HepG2 (cell line): ENCODE results near the gene STK32A. TPM values are rescaled to one million over a fixed set of nuclear protein-coding genes. Genes with fewer than 3 reads are reported as not detected.

Experiments used
- ATAC-seq: fragments of 200-7000 bp; cut with Tn5 transposase; 3 replicates; pipeline ENCODE4 v1.9.1; 2020; ENCODE audit warnings: mild to moderate bottlenecking, moderate library complexity
- BruUV-seq: library from RNA; stranded (reverse); fragments of 400-500 nt; replicated peaks from 2 replicates; lab custom pipeline; 2021; lab: Mats Ljungman, UMichigan
- CTCF ChIA-PET: fragments of 300-600 bp; formaldehyde crosslinking; extraction: SDS; loops from one replicate; lab custom pipeline; 2021; ENCODE audit warnings: low total read pairs, inconsistent platforms, low intra/inter-chr PET ratio; lab: Yijun Ruan, JAX
- POLR2A ChIA-PET: fragments of 350-600 bp; sonication (Branson Sonifier 250); formaldehyde crosslinking; loops from one replicate; lab custom pipeline; 2020; ENCODE audit warnings: antibody characterized with exemption, inconsistent platforms; lab: Yijun Ruan, JAX
- DNase-seq: peaks from one replicate; pipeline ENCODE4 v3.0.0-alpha.2; 2015; ENCODE audit warnings: low spot score
- FAIRE-seq: peaks from 3 replicates; lab custom pipeline; 2011; peaks lifted over from hg19 to GRCh38; lab: Jason Lieb, UNC
- H2AFZ ChIP-seq: one replicate; pipeline ENCODE4 v1.6.1; 2011; ENCODE audit warnings: low read length, inconsistent platforms
- H3K27ac ChIP-seq: fragments of 300-600 bp; 3 replicates; pipeline ENCODE4 v1.8.0; 2011; ENCODE audit warnings: mixed run types, mild to moderate bottlenecking, mixed read lengths, low read length, inconsistent platforms; ENCODE audit not compliant: insufficient read depth; ENCODE audit errors: extremely low read length
- H3K27me3 ChIP-seq, 2 experiments: fragments of 200-600 bp in 1 of 2; 2 replicates in 1 of 2; 3 replicates in 1 of 2; pipeline versions ENCODE4 v1.6.0 to v1.8.0; 2011; ENCODE audit warnings: low read length in 2 of 2, mild to moderate bottlenecking in 2 of 2, moderate library complexity in 2 of 2, inconsistent platforms in 1 of 2; ENCODE audit not compliant: insufficient read depth in 2 of 2, control insufficient read depth in 1 of 2
- H3K36me3 ChIP-seq, 2 experiments: fragments of 200-600 bp in 1 of 2; replicated peaks in 1 of 2; 2 replicates in 1 of 2; 3 replicates in 1 of 2; pipeline versions ENCODE4 v1.5.1 to v1.8.0; 2011; ENCODE audit warnings: low read length in 2 of 2, inconsistent platforms in 1 of 2; ENCODE audit not compliant: insufficient read depth in 2 of 2, control insufficient read depth in 1 of 2
- H3K4me1 ChIP-seq: 2 replicates; pipeline ENCODE4 v1.5.1; 2012; ENCODE audit warnings: low read length, inconsistent platforms; ENCODE audit not compliant: insufficient read depth
- H3K4me2 ChIP-seq: 2 replicates; pipeline ENCODE4 v1.6.0; 2011; ENCODE audit warnings: low read depth, low read length, inconsistent platforms
- H3K4me3 ChIP-seq, 3 experiments: fragments of 200-600 bp in 1 of 3; sonication (generic), shearing (Covaris generic) in 1 of 3; replicated peaks in 1 of 3; 2 replicates each; pipeline ENCODE4 v1.5.1; 2011 to 2016; ENCODE audit warnings: low read length in 3 of 3, inconsistent platforms in 2 of 3, low read depth in 2 of 3, mild to moderate bottlenecking in 2 of 3, control low read depth in 1 of 3, mixed read lengths in 1 of 3; ENCODE audit not compliant: insufficient read depth in 1 of 3
- H3K79me2 ChIP-seq: one replicate; pipeline ENCODE4 v1.6.1; 2011; ENCODE audit warnings: low read length, inconsistent platforms; ENCODE audit not compliant: insufficient read depth
- H3K9ac ChIP-seq: 2 replicates; pipeline ENCODE4 v1.6.0; 2011; ENCODE audit warnings: mild to moderate bottlenecking, low read depth, low read length, inconsistent platforms; ENCODE audit not compliant: insufficient read depth
- H3K9me3 ChIP-seq: 2 replicates; pipeline ENCODE4 v1.5.1; 2012; ENCODE audit warnings: mild to moderate bottlenecking, low read length
- H4K20me1 ChIP-seq: 2 replicates; pipeline ENCODE4 v1.6.0; 2011; ENCODE audit warnings: inconsistent platforms, mild to moderate bottlenecking, low read length, moderate library complexity; ENCODE audit not compliant: insufficient read depth
- CEBPZ ChIP-seq: IDR thresholded peaks from 2 replicates; pipeline ENCODE4 v1.6.1; 2012; ENCODE audit warnings: low read length, improper control_type of control experiment
- CHD2 ChIP-seq: IDR thresholded peaks from 2 replicates; pipeline ENCODE4 v1.6.1; 2011; ENCODE audit warnings: low read depth, low read length, improper control_type of control experiment
- GFI1 ChIP-seq: sonication (generic); formaldehyde crosslinking; IDR thresholded peaks from 2 replicates; pipeline ENCODE4 v1.5.0; 2020; ENCODE audit warnings: missing genetic modification reagents, mild to moderate bottlenecking, borderline replicate concordance
- HMGA1 ChIP-seq: sonication (generic); formaldehyde crosslinking; conservative IDR thresholded peaks from 2 replicates; pipeline ENCODE4 v1.4.0; 2020; ENCODE audit warnings: missing genetic modification reagents
- MAFG ChIP-seq: sonication (generic); formaldehyde crosslinking; IDR thresholded peaks from 2 replicates; pipeline ENCODE4 v1.5.1; 2020; ENCODE audit warnings: mild to moderate bottlenecking, missing genetic modification reagents
- SOX6 ChIP-seq, 2 experiments: fragments of 450-650 bp in 1 of 2; sonication (generic) in 1 of 2; formaldehyde crosslinking in 1 of 2; IDR thresholded peaks; 2 replicates each; pipeline versions ENCODE4 v1.4.0 to v1.6.1; 2017 to 2020; ENCODE audit warnings: antibody characterized with exemption in 1 of 2, mild to moderate bottlenecking in 1 of 2, missing genetic modification reagents in 1 of 2
- ZNF343 ChIP-seq: sonication (generic); formaldehyde crosslinking; IDR thresholded peaks from 2 replicates; pipeline ENCODE4 v1.4.0; 2020; ENCODE audit warnings: mild to moderate bottlenecking, missing genetic modification reagents
- ZSCAN21 ChIP-seq: sonication (generic); formaldehyde crosslinking; IDR thresholded peaks from 2 replicates; pipeline ENCODE4 v1.8.0; 2022; ENCODE audit warnings: mild to moderate bottlenecking, missing genetic modification reagents, moderate library complexity, borderline replicate concordance
- WGBS: methylation state at CpG from one replicate; pipeline ENCODE4 v1.1.6; 2017; ENCODE audit warnings: low lambda C conversion rate; 5-methylcytosine and 5-hydroxymethylcytosine counted together
- in situ Hi-C: cut with HindIII; loops from 2 replicates; pipeline ENCODE4 v1.10.0; 2017; ENCODE audit warnings: low pct_unique_long_range_greater_than_20kb; ENCODE audit not compliant: extremely low pct_ligation_motif_present
- intact Hi-C: fragments of 100-400 bp; cut with micrococcal nuclease; formaldehyde crosslinking; loops from one replicate; pipeline ENCODE4 v1.10.0; 2022; ENCODE audit not compliant: unreplicated experiment
- polyA plus RNA-seq, 8 experiments: library from polyadenylated mRNA; depleted of rRNA in 3 of 8; stranded (reverse) in 7 of 8; unstranded in 1 of 8; fragments of >200 nt; fragmentation: Illumina TruSeq in 4 of 8; extraction: Trizol in 4 of 8; gene quantifications; 2 replicates each; pipeline versions ENCODE4 v1.2.1 to v1.2.3, GENCODE V29; 2011 to 2016; ENCODE audit warnings: low read depth in 4 of 8, missing spikeins in 1 of 8, mixed read lengths in 1 of 8; ENCODE audit not compliant: insufficient read depth in 1 of 8
- total RNA-seq, 5 experiments: library from RNA; depleted of rRNA; stranded (reverse); fragments of >200 nt; fragmentation: Illumina TruSeq; extraction: Trizol; gene quantifications; 2 replicates each; pipeline ENCODE4 v1.2.3, GENCODE V29; 2016; ENCODE audit warnings: low read depth in 1 of 5

The STK32A gene
- total and polyA plus RNA-seq, 2 of the 13 experiments (the other 11 are each of a cell fraction or from before 2014, with no cell fraction given), result not detected

GRCh38 chr5:147303976-147304375, 69.2 kb downstream of the STK32A start:
- TF ChIP-seq CHD2 (no peak), GFI1 (CRISPR knock-in tag) (no peak), ZSCAN21 (CRISPR knock-in tag) (no peak), CEBPZ (no peak), SOX6 (IDR thresholded peaks at IDR 0.05) (no peak), SOX6 (CRISPR knock-in tag; IDR thresholded peaks at IDR 0.05) (no peak), MAFG (CRISPR knock-in tag) (no peak), HMGA1 (no peak), ZNF343 (no peak)
- ATAC-seq (no peak), FAIRE-seq (no peak), DNase-seq (no peak)
- Histone ChIP-seq H3K4me3 (no peak overlapping the region), H3K27me3 (no peaks in the 10 kb centered on the region), H4K20me1 (no peaks in the 10 kb centered on the region), H3K4me1 (no peaks in the 10 kb centered on the region), H2AFZ (no peak overlapping the region), H3K4me2 (no peak overlapping the region), H3K36me3 (no peaks in the 10 kb centered on the region), H3K9ac (no peak overlapping the region), H3K9me3 (no peaks in the 10 kb centered on the region), H3K27ac (no peak overlapping the region), H3K79me2 (no peaks in the 10 kb centered on the region)
- ChIA-PET POLR2A (no interaction called here), CTCF (no interaction called here)
- intact Hi-C loops (no loop called here), in situ Hi-C loops (no loop called here)
- no TSS peak for BruUV-seq
- WGBS, result 28% methylated on average over 2 of the region's 2 CpGs
